ENCODE results near the gene ATE1.
"Not testable (repeated sequence)": the region's sequence is repeated elsewhere in the genome, so short reads cannot be mapped to it uniquely, and the experiment has no call there.

Gene ATE1

DNA sequence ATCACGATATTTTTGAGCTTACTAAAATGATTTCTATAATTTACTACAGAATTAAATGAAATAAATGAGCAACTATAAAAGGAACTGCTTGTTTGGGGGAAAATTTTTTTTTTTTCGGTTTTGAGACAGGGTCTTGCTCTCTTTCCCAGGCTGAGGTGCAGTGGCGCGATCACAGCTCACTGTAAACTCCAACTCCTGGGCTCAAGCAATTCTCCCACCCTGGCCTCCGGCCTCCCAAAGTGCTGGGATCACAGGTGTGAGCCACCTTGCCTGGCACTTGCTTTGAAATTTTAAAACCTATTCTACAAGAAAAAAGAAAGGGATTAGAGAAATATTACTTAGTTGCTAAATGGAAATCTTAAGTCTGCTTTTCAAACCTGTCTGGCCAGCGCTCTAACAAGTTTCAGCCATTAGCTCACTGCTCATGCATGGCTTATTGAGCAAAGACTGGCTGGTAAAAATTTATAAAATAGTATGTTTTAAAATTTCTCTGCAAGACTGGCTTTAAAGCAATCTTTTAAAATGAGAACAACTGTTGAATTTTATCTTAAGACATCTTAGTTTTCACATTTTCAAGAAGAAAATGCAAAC lies 144.0 kb downstream of the ATE1 start:
- no peak for DNase-seq

DNA sequence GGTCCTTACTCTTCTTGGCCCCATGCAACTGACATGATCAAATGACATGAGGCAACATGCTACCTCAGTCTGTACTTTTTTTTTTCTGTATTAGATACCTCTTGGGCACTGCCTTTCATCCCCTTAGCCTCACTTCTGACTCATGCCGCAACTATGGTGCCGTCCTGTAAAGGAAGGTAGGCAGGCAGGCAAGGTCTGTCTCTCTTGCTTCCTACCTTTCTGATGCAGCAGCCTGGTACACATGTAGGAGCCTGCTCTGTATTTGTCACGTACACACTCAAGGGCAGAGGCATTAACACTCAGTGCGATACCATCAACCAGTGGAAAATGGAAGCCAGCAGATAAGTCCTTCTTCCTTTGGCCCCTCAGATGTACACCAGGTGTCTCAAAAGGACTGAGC lies 146.7 kb downstream of the ATE1 start:
- no peak for DNase-seq

DNA sequence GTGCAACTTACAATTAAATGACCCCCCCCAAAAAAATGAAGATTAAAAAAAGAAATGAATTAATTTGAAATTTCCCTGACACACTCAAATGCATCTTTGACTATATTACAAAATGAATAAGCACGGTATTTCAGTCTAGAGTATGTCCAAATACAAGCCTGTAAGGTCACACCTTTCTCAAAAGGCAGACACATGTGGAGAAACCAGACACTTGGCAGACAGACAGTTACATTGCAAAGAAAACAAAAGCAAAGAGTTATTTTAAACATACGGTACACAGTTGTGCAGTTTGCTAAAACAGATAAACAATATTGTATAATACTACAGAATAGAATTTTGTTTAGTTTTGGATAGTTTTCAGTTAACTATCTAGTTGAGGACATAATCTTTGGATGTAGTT lies 153.0 kb downstream of the ATE1 start:
- peak; percentile 13 for DNase-seq

DNA sequence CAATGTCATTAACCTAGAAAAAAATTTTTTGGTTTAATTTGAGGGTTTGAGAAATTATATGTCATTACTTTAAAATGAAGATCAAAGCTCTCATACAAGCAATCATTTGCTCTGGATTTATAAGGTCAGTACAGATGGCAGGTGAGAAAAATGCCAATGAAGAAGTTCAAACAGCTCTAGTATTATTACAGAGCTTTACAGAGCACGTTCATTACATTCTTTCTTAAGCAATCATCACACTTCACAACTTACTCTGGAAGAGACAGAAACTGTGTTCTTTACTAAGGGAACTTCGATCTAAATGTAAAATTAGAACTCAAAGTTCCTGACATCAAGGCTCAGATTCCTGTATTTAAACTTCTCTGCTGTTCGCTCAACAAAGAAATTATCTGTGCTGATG lies 153.4 kb downstream of the ATE1 start:
- peak; percentile 24 for DNase-seq

- peak; percentile 50 for DNase-seq
Observed at GRCh38 chr10:121772884-121773283, 154.9 kb downstream of the ATE1 start.

GRCh38 chr10:121772406-121772805 lies 155.4 kb downstream of the ATE1 start:
- DNase-seq, result peak; percentile 90

DNA sequence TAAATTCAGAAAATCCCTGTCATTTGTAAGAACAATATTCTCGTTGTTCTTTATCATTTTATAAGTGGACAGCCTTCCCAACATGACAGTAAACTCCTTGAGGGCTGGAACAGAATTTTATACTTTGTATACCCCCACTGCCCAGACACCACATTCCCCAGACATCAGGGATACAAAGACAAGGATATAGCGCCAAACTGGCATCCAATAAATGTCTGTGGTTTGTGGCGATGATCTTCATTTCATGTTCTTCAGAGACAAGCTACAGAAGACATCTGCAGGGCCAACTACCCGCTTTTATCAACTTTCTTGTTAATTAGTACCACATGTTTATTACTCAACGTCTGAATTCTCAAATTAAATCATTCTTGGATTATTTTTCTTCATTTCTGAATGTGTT lies 155.9 kb downstream of the ATE1 start:
- DNase-seq, result peak; percentile 90

GRCh38 chr10:121766426-121766825 lies 161.4 kb downstream of the ATE1 start:
- no peak for DNase-seq

GRCh38 chr10:121765204-121765603 lies 162.6 kb downstream of the ATE1 start:
- DNase-seq, result no peak

DNA sequence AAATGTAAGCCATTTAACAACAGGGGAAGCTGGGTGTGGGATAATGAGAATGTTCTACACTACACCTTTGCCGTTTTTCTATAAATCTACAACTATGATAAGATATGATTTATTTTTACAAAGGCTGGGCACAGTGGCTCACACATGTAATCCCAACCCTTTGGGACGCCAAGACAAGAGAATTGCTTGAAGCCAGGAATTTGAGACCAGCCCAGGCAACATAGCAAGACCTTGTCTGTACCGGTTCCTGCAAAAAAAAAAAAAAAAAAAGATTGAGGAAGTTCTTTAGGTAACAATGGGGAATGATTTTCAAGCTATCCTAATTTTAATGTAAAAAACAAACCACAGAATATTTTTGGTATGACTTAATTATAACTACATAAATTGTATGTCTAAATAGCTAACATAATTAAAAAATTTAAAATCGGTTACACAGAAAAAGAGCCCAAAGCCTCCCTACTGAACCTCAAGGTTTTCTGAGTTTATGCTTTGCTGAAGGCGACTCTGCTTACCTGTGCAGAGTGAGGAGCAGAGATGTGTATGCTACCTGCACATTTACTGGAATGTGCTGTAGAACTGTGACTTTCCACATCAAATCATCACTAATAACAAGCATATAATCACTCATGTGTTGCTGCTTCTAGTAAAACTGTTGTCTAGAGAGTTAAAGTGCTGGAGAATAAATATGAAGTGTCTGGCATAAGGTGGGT lies 163.4 kb downstream of the ATE1 start:
- no peak for DNase-seq

DNA sequence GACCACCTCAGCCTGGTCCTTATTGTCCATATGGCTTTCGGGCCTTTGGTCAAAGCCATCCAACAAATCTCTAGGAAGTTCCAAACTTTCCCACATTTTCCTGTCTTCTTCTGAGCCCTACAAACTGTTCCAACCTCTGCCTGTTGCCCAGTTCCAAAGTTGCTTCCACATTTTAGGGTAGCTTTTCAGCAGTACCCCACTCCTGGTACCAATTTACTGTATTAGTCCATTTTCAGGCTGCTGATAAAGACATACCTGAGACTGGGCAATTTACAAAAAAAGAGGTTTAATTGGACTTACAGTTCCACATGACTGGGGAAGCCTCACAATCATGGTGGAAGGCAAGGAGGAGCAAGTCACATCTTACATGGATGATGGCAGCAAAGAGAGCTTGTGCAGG lies 170.6 kb downstream of the ATE1 start:
- not testable (repeated sequence) for DNase-seq

- DNase-seq, result not testable (repeated sequence)
Observed at GRCh38 chr10:121755496-121755895, 172.3 kb downstream of the ATE1 start.

- no peak for DNase-seq
Observed at GRCh38 chr10:121754666-121755065, 173.2 kb downstream of the ATE1 start.

- peak; percentile 87 for DNase-seq
Observed at GRCh38 chr10:121753726-121754476, 173.9 kb downstream of the ATE1 start.

DNA sequence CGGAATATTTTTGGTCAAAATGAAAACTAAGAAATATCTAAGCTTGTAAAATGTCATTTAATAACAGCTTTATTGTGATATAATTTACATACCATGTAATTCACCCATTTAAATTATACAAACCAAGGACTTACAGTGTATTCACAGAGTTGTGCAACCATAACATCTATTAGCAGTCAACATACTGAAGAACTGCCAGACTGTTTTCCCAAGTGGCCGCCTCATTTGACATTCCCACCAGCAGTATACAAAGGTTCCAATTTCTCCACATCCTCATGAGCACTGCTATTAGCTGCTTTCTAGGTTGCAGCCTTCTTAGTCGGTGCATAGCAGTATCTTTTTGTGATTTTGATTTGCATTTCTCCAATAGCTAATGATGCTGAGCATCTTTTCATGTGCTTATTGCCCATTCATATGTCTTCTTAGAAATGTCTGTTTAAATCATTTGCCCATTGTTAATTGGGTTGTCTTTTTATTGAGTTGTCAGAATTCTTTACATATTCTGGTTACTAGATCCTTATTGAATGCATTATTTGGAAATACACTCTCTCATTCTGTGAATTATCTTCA lies 176.6 kb downstream of the ATE1 start:
- DNase-seq, result no peak

DNA sequence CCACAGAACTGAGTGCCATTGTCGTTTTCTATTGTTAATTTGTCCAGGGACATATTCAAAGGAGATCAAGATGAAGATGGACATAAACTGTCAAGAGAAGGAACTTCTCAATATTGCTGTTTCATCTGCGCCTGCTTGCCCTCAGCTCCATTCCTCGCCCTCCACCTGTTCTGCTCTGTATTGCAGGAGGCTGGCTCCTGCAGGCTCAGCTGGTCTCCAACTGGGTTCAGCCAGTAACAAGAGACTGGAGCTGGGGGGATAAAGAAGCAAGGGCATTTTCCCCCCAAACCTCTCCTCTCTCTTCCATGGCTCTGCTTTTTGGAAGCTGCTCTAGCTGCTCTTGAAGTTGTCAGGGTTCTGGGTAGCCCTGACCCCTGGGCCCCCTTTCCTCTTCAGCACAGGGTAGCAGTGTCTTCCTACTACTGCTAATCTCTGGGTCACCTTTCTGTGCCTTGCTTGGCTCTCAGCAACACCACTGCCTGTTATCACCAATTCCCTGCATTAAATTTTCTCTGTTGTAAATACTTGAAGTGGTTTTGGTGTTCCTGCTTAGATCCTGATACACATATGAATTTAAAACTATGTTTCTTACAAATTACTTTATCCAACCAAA lies 180.6 kb downstream of the ATE1 start:
- no peak for DNase-seq

- DNase-seq, result peak; percentile 6
Observed at GRCh38 chr10:121741248-121741792, 186.5 kb downstream of the ATE1 start.

- DNase-seq, result no peak
Observed at GRCh38 chr10:121740069-121740468, 187.8 kb downstream of the ATE1 start.

DNA sequence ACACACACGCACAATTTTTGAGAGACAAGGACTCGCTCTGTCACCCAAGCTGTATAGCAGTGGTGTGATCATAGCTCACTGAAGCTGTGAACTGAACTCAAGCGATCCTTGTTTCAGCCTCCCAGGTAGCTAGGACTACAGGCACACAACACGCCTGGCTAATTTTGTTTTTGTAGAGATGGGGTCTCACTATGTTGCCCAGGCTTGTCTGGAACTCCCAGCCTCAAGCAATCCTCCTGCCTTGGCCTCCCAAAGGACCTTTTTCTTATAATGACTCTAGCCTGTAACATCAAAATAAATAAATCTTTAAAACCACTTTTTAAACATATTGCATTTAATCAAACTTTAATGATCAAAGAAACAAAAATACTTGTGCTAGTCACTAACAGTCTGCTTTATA lies 188.7 kb downstream of the ATE1 start:
- DNase-seq, result no peak

DNA sequence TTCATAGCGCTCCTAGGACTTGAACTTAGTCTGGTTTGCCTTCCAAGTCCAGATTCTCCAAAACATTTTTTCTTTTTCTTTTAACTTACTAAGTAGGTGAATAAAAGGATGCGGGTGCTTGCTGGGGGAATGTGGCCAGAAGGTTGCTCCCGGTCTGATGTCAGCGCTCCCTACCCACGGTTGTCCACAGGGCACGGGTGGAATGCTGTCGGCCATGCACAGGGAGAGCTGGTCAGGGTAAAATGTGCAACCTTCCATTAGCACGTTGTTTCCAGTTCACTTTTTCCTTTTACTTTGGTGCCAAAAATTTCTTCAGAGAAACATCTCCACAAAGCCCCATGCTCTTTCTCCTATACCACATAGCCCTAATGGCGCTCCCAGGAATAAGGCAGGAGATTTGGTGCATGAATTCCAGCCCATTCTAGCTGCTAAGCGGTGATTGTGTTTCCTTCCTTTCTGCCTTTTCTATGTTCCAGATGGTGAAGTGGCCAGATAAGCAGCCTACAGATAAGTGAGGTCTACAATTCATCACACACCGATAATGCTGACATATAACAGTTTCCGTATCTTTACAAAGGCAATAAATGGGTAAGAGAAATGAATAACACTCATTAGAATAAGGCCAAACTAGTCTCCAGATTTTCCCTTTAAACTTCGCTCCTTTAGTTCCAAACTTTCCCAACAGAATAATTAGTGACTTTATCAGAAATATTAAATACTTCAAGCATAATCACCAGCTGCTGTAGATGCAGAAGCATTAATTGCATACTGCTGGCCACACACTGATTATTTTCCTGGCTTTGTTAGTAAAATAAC lies 191.3 kb downstream of the ATE1 start:
- DNase-seq, result no peak

DNA sequence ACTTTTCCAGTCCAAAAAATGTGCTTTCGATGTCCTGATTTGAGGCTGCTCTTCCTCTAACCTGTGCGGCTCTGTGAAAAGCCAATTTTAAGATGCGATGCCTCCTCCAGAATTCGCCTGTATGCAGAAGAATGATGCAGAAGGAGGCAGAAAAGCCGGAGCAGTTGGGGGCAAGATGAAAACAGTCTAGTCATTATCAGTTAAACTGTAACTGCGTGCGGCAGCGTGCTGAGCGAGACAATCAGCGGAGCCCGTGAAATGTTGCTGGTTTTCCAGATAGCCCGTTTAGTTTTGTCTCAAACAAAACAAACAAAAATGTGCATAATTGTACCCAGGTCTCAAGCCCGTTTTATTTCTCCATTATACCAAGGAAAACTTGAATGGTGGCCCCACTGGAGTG lies 192.6 kb downstream of the ATE1 start:
- DNase-seq, result no peak

GRCh38 chr10:121734589-121735045 lies 193.2 kb downstream of the ATE1 start:
- no peak for DNase-seq
